ENCODE measurements around the gene SLC7A10. TPM values are rescaled to one million over a fixed set of nuclear protein-coding genes. Genes with fewer than 3 reads are reported as not detected.

SLC7A10 gene
- not detected in 2 replicates for total RNA-seq

GRCh38 chr19:33225458-33225926 lies at the start of gene SLC7A10:
TSS of gene SLC7A10 (minus strand) at chr19:33225850. CDS start at chr19:33225703, 147 bp downstream.

GRCh38 chr19:33193865-33194362 lies 31.7 kb downstream of the SLC7A10 start, which contains the start of gene LRP3:
TSS of gene LRP3 (plus strand) at chr19:33194330. CDS start at chr19:33194786, 456 bp downstream.

Other genes starting within 250 kb of the SLC7A10 start
- gene RHPN2, start 161.0 kb downstream of the SLC7A10 start, total RNA-seq: 2.0 and 3.5 TPM in 2 replicates
- gene GPATCH1, start 144.7 kb downstream of the SLC7A10 start, total RNA-seq: 7.1 and 7.7 TPM in 2 replicates
- not detected in 2 replicates for gene WDR88, start 93.7 kb downstream of the SLC7A10 start, total RNA-seq
- 22.6 and 35.2 TPM in 2 replicates for gene LRP3, start 31.5 kb downstream of the SLC7A10 start, total RNA-seq
- gene CEBPA, start 76.7 kb upstream of the SLC7A10 start, total RNA-seq: 0.11 and 0.25 TPM in 2 replicates
- 45.9 and 63.0 TPM in 2 replicates for gene CEBPG, start 147.9 kb upstream of the SLC7A10 start, total RNA-seq